B cell (primary cell): ENCODE measurements around the gene DNAAF8. TPM values are rescaled to one million over a fixed set of nuclear protein-coding genes. Genes with fewer than 3 reads are reported as not detected.

Experiments used
- ATAC-seq: fragments of 200-7000 bp; cut with Tn5 transposase; one replicate; pipeline ENCODE4 v1.10.0; 2021; ENCODE audit warnings: low read depth, mild to moderate bottlenecking, moderate number of reproducible peaks, moderate library complexity
- CTCF ChIA-PET: fragments of 350-600 bp; sonication (Branson Sonifier 250); formaldehyde crosslinking; loops from one replicate; lab custom pipeline; 2021; ENCODE audit warnings: antibody characterized with exemption, inconsistent platforms; lab: Charles Lee
- POLR2A ChIA-PET: fragments of 350-600 bp; sonication (Branson Sonifier 250); formaldehyde crosslinking; loops from one replicate; lab custom pipeline; 2021; ENCODE audit warnings: antibody characterized with exemption; lab: Charles Lee
- DNase-seq: peaks from one replicate; pipeline ENCODE4 v3.0.0; 2013
- H2AFZ ChIP-seq: 2 replicates; pipeline ENCODE4 v1.6.1; 2012; ENCODE audit warnings: mild to moderate bottlenecking, low read depth, low read length; ENCODE audit not compliant: insufficient read depth, poor library complexity, severe bottlenecking
- H3K27ac ChIP-seq, 2 donors: 1 replicate in 1 of 2; 2 replicates in 1 of 2; pipeline ENCODE4 v1.5.1; 2012 to 2013; ENCODE audit warnings: low read length in 2 of 2, mild to moderate bottlenecking in 2 of 2, moderate library complexity in 1 of 2
- H3K27me3 ChIP-seq, 4 experiments: fragments of 200-600 bp in 1 of 4; sonication (generic) in 1 of 4; replicated peaks in 1 of 4; 1 replicate in 2 of 4; 2 replicates in 2 of 4; pipeline versions ENCODE4 v1.6.1 to v1.7.0; 2013 to 2016; ENCODE audit warnings: low read length in 3 of 4, mild to moderate bottlenecking in 2 of 4, mixed read lengths in 1 of 4, moderate library complexity in 1 of 4; ENCODE audit not compliant: insufficient read depth in 4 of 4, control insufficient read depth in 3 of 4; ENCODE audit errors: control extremely low read depth in 1 of 4
- H3K36me3 ChIP-seq, 2 experiments: replicated peaks in 1 of 2; 1 replicate in 1 of 2; 2 replicates in 1 of 2; pipeline versions ENCODE4 v1.6.1 to v1.7.1; 2013; ENCODE audit warnings: low read length in 1 of 2; ENCODE audit not compliant: insufficient read depth in 2 of 2, control insufficient read depth in 1 of 2; ENCODE audit errors: control extremely low read depth in 1 of 2, extremely low read depth in 1 of 2
- H3K4me1 ChIP-seq, 2 donors: fragments of 200-600 bp in 1 of 2; sonication (generic) in 1 of 2; 1 replicate in 1 of 2; 2 replicates in 1 of 2; pipeline versions ENCODE4 v1.5.1 to v1.6.1; 2013 to 2017; ENCODE audit warnings: low read length in 2 of 2; ENCODE audit not compliant: control insufficient read depth in 2 of 2, insufficient read depth in 2 of 2
- H3K4me2 ChIP-seq: replicated peaks from 2 replicates; pipeline ENCODE3; 2012; ENCODE audit warnings: mild to moderate bottlenecking, low read depth, low read length; ENCODE audit not compliant: poor library complexity, severe bottlenecking
- H3K4me3 ChIP-seq, 5 experiments: fragments of 200-600 bp in 1 of 5; sonication (generic) in 1 of 5; 1 replicate in 3 of 5; 2 replicates in 2 of 5; pipeline versions ENCODE4 v1.5.1 to v1.7.0; 2011 to 2016; ENCODE audit warnings: low read length in 4 of 5, mild to moderate bottlenecking in 4 of 5, low read depth in 2 of 5, control low read depth in 1 of 5, moderate library complexity in 1 of 5; ENCODE audit not compliant: insufficient read depth in 1 of 5; ENCODE audit errors: control extremely low read depth in 1 of 5, extremely low read depth in 1 of 5
- H3K79me2 ChIP-seq: fragments of 200-600 bp; sonication (generic); one replicate; pipeline ENCODE4 v1.6.0; 2016; ENCODE audit warnings: low read length; ENCODE audit not compliant: control insufficient read depth, insufficient read depth
- H3K9ac ChIP-seq: fragments of 200-600 bp; sonication (generic); 2 replicates; pipeline ENCODE4 v1.6.1; 2017; ENCODE audit warnings: mild to moderate bottlenecking, low read length, moderate library complexity
- H3K9me3 ChIP-seq, 3 donors: one replicate each; pipeline versions ENCODE4 v1.6.1 to v1.7.1; 2013; ENCODE audit warnings: low read length in 2 of 3; ENCODE audit not compliant: control insufficient read depth in 2 of 3, insufficient read depth in 1 of 3; ENCODE audit errors: control extremely low read depth in 1 of 3
- H4K20me1 ChIP-seq: 2 replicates; pipeline ENCODE4 v1.6.0; 2012; ENCODE audit warnings: mild to moderate bottlenecking, low read length; ENCODE audit not compliant: insufficient read depth, control insufficient read depth, poor library complexity, severe bottlenecking
- H3K27ac Mint-ChIP-seq: one replicate; pipeline ENCODE4 v1.8.0; 2021; ENCODE audit warnings: mixed read lengths
- H3K27me3 Mint-ChIP-seq: one replicate; pipeline ENCODE4 v1.8.0; 2021; ENCODE audit warnings: mixed read lengths
- H3K4me1 Mint-ChIP-seq: one replicate; pipeline ENCODE4 v1.8.0; 2021; ENCODE audit warnings: mixed read lengths
- H3K4me3 Mint-ChIP-seq: one replicate; pipeline ENCODE4 v1.8.0; 2021; ENCODE audit warnings: mixed read lengths
- H3K9me3 Mint-ChIP-seq: one replicate; pipeline ENCODE4 v1.8.0; 2022; ENCODE audit warnings: mixed read lengths; ENCODE audit not compliant: insufficient read depth
- EZH2 ChIP-seq: IDR thresholded peaks from 2 replicates; pipeline ENCODE4 v1.6.1; 2012; ENCODE audit warnings: borderline replicate concordance, low read depth, mild to moderate bottlenecking, moderate library complexity, low read length; ENCODE audit not compliant: insufficient read depth, poor library complexity, severe bottlenecking
- WGBS: methylation state at CpG from one replicate; pipeline ENCODE4 v1.1.5; 2013; ENCODE audit warnings: missing lambda C conversion rate; ENCODE audit not compliant: insufficient coverage; 5-methylcytosine and 5-hydroxymethylcytosine counted together
- intact Hi-C: fragments of 100-400 bp; cut with micrococcal nuclease; formaldehyde crosslinking; loops from one replicate; pipeline ENCODE4 v1.10.0; 2022
- polyA plus RNA-seq: library from polyadenylated mRNA; depleted of rRNA; stranded (reverse); fragments of >200 nt; gene quantifications from 2 replicates; pipeline ENCODE4 v1.2.3, GENCODE V29; 2012
- total RNA-seq, 2 donors: library from RNA; stranded (reverse); fragments of 120-200 nt in 1 of 2; gene quantifications; 1 replicate in 1 of 2; 2 replicates in 1 of 2; pipeline versions ENCODE4 v1.2.3 to v1.2.4, GENCODE V29; 2013 to 2022
- TF ChIP-seq, protein P1 (sequence below): fragments of 200-600 bp; IDR thresholded peaks from one replicate; pipeline ENCODE4 v1.8.0; 2022; ENCODE audit warnings: antibody characterized with exemption, mild to moderate bottlenecking

Gene DNAAF8
- total and polyA plus RNA-seq, 2 donors (not counting 1 experiment from before 2014, with no cell fraction given) = 0.09 to 0.44 TPM

- POLR2A ChIA-PET = interaction anchor here (1.3 kb wide), 1 partner anchor 31 kb away, joined by 4 read pairs; the partner anchor contains the start of genes ANKS3 and DNAAF8
- Mint-ChIP-seq H3K9me3 (no peaks in the 10 kb centered on the region), H3K27ac (peak overlapping the region; percentile 81), H3K27me3 (no peaks in the 10 kb centered on the region), H3K4me3 (peak overlapping the region; percentile 81), H3K4me1 (peaks cover 31% of the 10 kb centered on the region)
- H3K27me3 ChIP-seq = no peaks in the 10 kb centered on the region
- peak overlapping the region; percentile 96 for H3K9ac ChIP-seq
- H2AFZ ChIP-seq = peak overlapping the region; percentile 99
- DNase-seq (no peak), ATAC-seq (no peak)
- H4K20me1 ChIP-seq = no peaks in the 10 kb centered on the region
- peak overlapping the region in 3 of 5 experiments; percentile 75 to 94 (median 94) for H3K4me3 ChIP-seq
- H3K36me3 ChIP-seq = peaks cover 0 to 24% of the 10 kb centered on the region in 2 experiments
- H3K4me2 ChIP-seq = peak overlapping the region; percentile 91
- TF ChIP-seq, protein P1, sequence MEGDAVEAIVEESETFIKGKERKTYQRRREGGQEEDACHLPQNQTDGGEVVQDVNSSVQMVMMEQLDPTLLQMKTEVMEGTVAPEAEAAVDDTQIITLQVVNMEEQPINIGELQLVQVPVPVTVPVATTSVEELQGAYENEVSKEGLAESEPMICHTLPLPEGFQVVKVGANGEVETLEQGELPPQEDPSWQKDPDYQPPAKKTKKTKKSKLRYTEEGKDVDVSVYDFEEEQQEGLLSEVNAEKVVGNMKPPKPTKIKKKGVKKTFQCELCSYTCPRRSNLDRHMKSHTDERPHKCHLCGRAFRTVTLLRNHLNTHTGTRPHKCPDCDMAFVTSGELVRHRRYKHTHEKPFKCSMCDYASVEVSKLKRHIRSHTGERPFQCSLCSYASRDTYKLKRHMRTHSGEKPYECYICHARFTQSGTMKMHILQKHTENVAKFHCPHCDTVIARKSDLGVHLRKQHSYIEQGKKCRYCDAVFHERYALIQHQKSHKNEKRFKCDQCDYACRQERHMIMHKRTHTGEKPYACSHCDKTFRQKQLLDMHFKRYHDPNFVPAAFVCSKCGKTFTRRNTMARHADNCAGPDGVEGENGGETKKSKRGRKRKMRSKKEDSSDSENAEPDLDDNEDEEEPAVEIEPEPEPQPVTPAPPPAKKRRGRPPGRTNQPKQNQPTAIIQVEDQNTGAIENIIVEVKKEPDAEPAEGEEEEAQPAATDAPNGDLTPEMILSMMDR = no peak
- no peak for TF ChIP-seq EZH2
- intact Hi-C loops = no loop called here
- H3K4me1 ChIP-seq = peaks cover 15 to 33% of the 10 kb centered on the region in 2 donors
- peaks cover 27% of the 10 kb centered on the region for H3K79me2 ChIP-seq
- H3K27ac ChIP-seq = no peak overlapping the region
- CTCF ChIA-PET = interaction anchor here (1.6 kb wide), 1 partner anchor 31 kb away, joined by 4 read pairs; the partner anchor contains the start of genes ANKS3 and DNAAF8
- H3K9me3 ChIP-seq = no peaks in the 10 kb centered on the region
- WGBS = 92% methylated on average over 20 of the region's 26 CpGs
These were observed 31.5 kb downstream of the DNAAF8 start for GRCh38 chr16:4765511-4766474.
